SK-N-SH (cell line): ENCODE results near the gene BAIAP2. TPM values are rescaled to one million over a fixed set of nuclear protein-coding genes. Genes with fewer than 3 reads are reported as not detected.
A peak's percentile ranks its signal among the peaks of the same experiment; 100 is the strongest.

ENCODE experiments used
- CTCF ChIA-PET: fragments of 300-600, 350-600 bp; formaldehyde crosslinking; extraction: SDS; loops from one replicate; lab custom pipeline; 2021; lab: Yijun Ruan, JAX
- POLR2A ChIA-PET: fragments of 350-600 bp; sonication (Branson Sonifier 250); formaldehyde crosslinking; extraction: SDS; loops from one replicate; lab custom pipeline; 2020; ENCODE audit warnings: antibody characterized with exemption, inconsistent platforms; lab: Yijun Ruan, JAX
- DNase-seq: peaks from one replicate; pipeline ENCODE4 v3.0.0; 2012
- H2AFZ ChIP-seq: fragments of 200-600 bp; sonication (generic); 2 replicates; pipeline ENCODE4 v1.8.1; 2016; ENCODE audit warnings: antibody characterized with exemption, mild to moderate bottlenecking, low read depth
- H3F3A ChIP-seq: fragments of 200-600 bp; sonication (generic); replicated peaks from 2 replicates; pipeline ENCODE3; 2016; ENCODE audit warnings: antibody characterized with exemption, mild to moderate bottlenecking; ENCODE audit not compliant: insufficient read depth
- H3K27ac ChIP-seq, 2 experiments: fragments of 200-500 bp in 1 of 2; fragments of 200-600 bp in 1 of 2; sonication (Bioruptor generic) in 1 of 2; sonication (generic), shearing (Covaris generic) in 1 of 2; 2 replicates each; pipeline versions ENCODE4 v1.5.1 to v1.6.1; 2014 to 2016; ENCODE audit warnings: low read depth in 2 of 2, inconsistent platforms in 1 of 2, low read length in 1 of 2, mild to moderate bottlenecking in 1 of 2, mixed read lengths in 1 of 2
- H3K27me3 ChIP-seq: fragments of 200-600 bp; sonication (generic), shearing (Covaris generic); 2 replicates; pipeline ENCODE4 v1.6.1; 2016; ENCODE audit warnings: mixed run types; ENCODE audit not compliant: insufficient read depth
- H3K36me3 ChIP-seq, 2 experiments: fragments of 200-500 bp in 1 of 2; fragments of 200-600 bp in 1 of 2; sonication (Bioruptor generic) in 1 of 2; sonication (generic) in 1 of 2; replicated peaks in 1 of 2; 2 replicates each; pipeline versions ENCODE3 to v1.5.1; 2014 to 2016; ENCODE audit warnings: low read length in 1 of 2, mild to moderate bottlenecking in 1 of 2; ENCODE audit not compliant: insufficient read depth in 2 of 2, control insufficient read depth in 1 of 2
- H3K4me1 ChIP-seq, 2 experiments: fragments of 200-500 bp in 1 of 2; fragments of 200-600 bp in 1 of 2; sonication (Bioruptor generic) in 1 of 2; sonication (generic), shearing (Covaris generic) in 1 of 2; 2 replicates each; pipeline versions ENCODE4 v1.5.1 to v1.6.1; 2014 to 2016; ENCODE audit warnings: low read depth in 1 of 2, low read length in 1 of 2, mixed run types in 1 of 2; ENCODE audit not compliant: insufficient read depth in 2 of 2, control insufficient read depth in 1 of 2
- H3K4me2 ChIP-seq: fragments of 200-600 bp; sonication (generic), shearing (Covaris generic); 2 replicates; pipeline ENCODE4 v1.6.1; 2017; ENCODE audit warnings: mixed run types
- H3K4me3 ChIP-seq, 2 experiments: fragments of 200-500 bp in 1 of 2; fragments of 200-600 bp in 1 of 2; sonication (Bioruptor generic) in 1 of 2; sonication (generic), shearing (Covaris generic) in 1 of 2; 2 replicates each; pipeline versions ENCODE4 v1.5.1 to v1.8.1; 2014 to 2016; ENCODE audit warnings: low read depth in 2 of 2, inconsistent platforms in 1 of 2, low read length in 1 of 2, mild to moderate bottlenecking in 1 of 2, mixed read lengths in 1 of 2, moderate library complexity in 1 of 2
- H3K79me2 ChIP-seq: fragments of 200-600 bp; sonication (generic); 2 replicates; pipeline ENCODE4 v1.8.1; 2017; ENCODE audit warnings: mild to moderate bottlenecking; ENCODE audit not compliant: insufficient read depth
- H3K9ac ChIP-seq: fragments of 200-600 bp; sonication (generic); 2 replicates; pipeline ENCODE4 v1.6.1; 2017; ENCODE audit warnings: mixed run types
- H3K9me2 ChIP-seq: fragments of 200-600 bp; sonication (generic); 2 replicates; pipeline ENCODE4 v1.6.1; 2017; ENCODE audit warnings: mixed run types
- H3K9me3 ChIP-seq: fragments of 200-600 bp; sonication (generic); 2 replicates; pipeline ENCODE4 v1.6.1; 2017; ENCODE audit warnings: mixed run types, mild to moderate bottlenecking, moderate library complexity
- H4K20me1 ChIP-seq: fragments of 200-600 bp; sonication (generic); 2 replicates; pipeline ENCODE4 v1.6.1; 2017; ENCODE audit warnings: mild to moderate bottlenecking, mixed run types; ENCODE audit not compliant: insufficient read depth
- CTCF ChIP-seq: fragments of 200-600 bp; sonication (generic); IDR thresholded peaks from 2 replicates; pipeline ENCODE4 v1.6.1; 2017; ENCODE audit warnings: antibody characterized with exemption, mild to moderate bottlenecking, moderate library complexity
- ELF1 ChIP-seq: IDR thresholded peaks from 2 replicates; pipeline ENCODE4 v1.4.0; 2012
- EZH2phosphoT487 ChIP-seq: fragments of 200-600 bp; sonication (generic); IDR thresholded peaks from 2 replicates; pipeline ENCODE4 v1.6.1; 2017; ENCODE audit warnings: low read depth, mixed run types, mild to moderate bottlenecking, antibody characterized with exemption, moderate library complexity, borderline replicate concordance
- FOXJ3 ChIP-seq: sonication (generic); formaldehyde crosslinking; IDR thresholded peaks from 2 replicates; pipeline ENCODE4 v1.5.1; 2020; ENCODE audit warnings: mild to moderate bottlenecking, missing genetic modification reagents
- GATA2 ChIP-seq: sonication (generic); formaldehyde crosslinking; IDR thresholded peaks from 2 replicates; pipeline ENCODE4 v1.5.0; 2020; ENCODE audit warnings: mild to moderate bottlenecking, missing genetic modification reagents
- JUND ChIP-seq: IDR thresholded peaks from 2 replicates; pipeline ENCODE4 v1.4.0; 2012
- MEF2A ChIP-seq: IDR thresholded peaks from 2 replicates; pipeline ENCODE4 v1.4.0; 2012; ENCODE audit warnings: low read depth, borderline replicate concordance
- NFIC ChIP-seq: IDR thresholded peaks from 2 replicates; pipeline ENCODE4 v1.4.0; 2012; ENCODE audit warnings: borderline replicate concordance
- NRF1 ChIP-seq: IDR thresholded peaks from 2 replicates; pipeline ENCODE4 v1.6.1; 2012; ENCODE audit warnings: low read depth, mild to moderate bottlenecking, low read length
- RAD21 ChIP-seq: IDR thresholded peaks from 2 replicates; pipeline ENCODE4 v1.6.1; 2012; ENCODE audit warnings: mild to moderate bottlenecking, low read length
- RCOR1 ChIP-seq: fragments of 150-350 bp; IDR thresholded peaks from 2 replicates; pipeline ENCODE4 v1.6.1; 2017; ENCODE audit warnings: antibody characterized with exemption, low read length
- TCF12 ChIP-seq: IDR thresholded peaks from 2 replicates; pipeline ENCODE4 v1.4.0; 2012
- YY1 ChIP-seq: IDR thresholded peaks from 2 replicates; pipeline ENCODE4 v1.4.0; 2012; ENCODE audit warnings: low read depth, mild to moderate bottlenecking
- WGBS: methylation state at CpG from one replicate; pipeline ENCODE4 v1.1.6; 2017; ENCODE audit warnings: low lambda C conversion rate; 5-methylcytosine and 5-hydroxymethylcytosine counted together
- polyA plus RNA-seq, 3 experiments: library from polyadenylated mRNA; depleted of rRNA; stranded (reverse); fragments of >200 nt; gene quantifications; 2 replicates each; pipeline ENCODE4 v1.2.3, GENCODE V29; 2012
- TF ChIP-seq, protein P1 (sequence below): IDR thresholded peaks from 2 replicates; pipeline ENCODE4; 2012
- TF ChIP-seq, protein P2 (sequence below): IDR thresholded peaks from 2 replicates; pipeline ENCODE4 v1.6.1; 2012; ENCODE audit warnings: mild to moderate bottlenecking, low read depth, low read length, moderate library complexity

Gene BAIAP2
- polyA plus RNA-seq, 1 of the 3 experiments (the other 2 are of a cell fraction), result 19.8 TPM

DNA sequence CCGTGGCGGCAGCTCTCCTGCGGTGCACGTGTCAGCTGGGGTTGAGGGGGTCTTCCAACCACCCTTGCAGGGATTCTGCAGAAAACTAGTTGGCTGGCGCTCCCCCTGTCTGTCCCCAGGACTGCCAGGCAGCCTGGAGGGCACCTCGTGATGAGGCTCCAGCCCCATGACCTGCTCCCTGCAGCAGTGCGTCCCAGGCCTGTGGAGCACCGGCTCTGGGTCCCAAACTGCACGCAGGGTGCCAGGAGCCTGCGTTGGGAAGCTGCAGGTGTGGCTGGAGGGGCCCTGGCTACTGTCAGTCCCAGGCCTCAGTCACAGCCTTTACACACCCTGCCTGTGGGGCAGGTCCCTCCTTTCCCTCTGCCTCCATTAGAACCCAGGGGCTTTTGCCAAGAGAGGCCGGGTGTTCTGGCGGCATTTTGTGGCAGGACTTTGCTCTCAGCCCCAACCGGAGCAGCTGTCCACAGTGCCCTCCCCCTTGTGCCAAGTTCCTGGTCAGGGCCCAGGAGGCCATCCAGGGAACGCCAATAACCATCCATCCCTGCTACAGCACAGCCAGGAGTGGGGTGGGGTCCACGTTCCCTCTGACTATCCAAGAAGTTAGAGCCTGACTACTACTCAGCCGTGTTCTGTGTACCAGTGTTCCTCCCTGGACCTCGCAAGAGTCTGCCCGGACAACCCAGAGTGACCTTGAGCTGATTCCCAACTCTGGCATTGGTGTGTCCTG is 34.2 kb upstream of the BAIAP2 start:
- WGBS, result 86% methylated on average over 11 of the region's 18 CpGs
- no peak for TF ChIP-seq RCOR1
- no peak for TF ChIP-seq JUND
- TF ChIP-seq ELF1, result no peak

GRCh38 chr17:81002013-81002384 is 33.0 kb upstream of the BAIAP2 start:
- Histone ChIP-seq H4K20me1 (peaks cover 24% of the 10 kb centered on the region), H3K79me2 (no peaks in the 10 kb centered on the region), H3K4me2 (0 out of 2 replicates have a peak overlapping the region, but pooled peaks have one; percentile 1), H3K9me2 (no peaks in the 10 kb centered on the region), H3K4me3 (no peak overlapping the region), H3K27ac (no peak overlapping the region), H3K9me3 (no peaks in the 10 kb centered on the region), H3K36me3 (peaks cover 1 to 32% of the 10 kb centered on the region in 2 experiments), H3K27me3 (peaks cover 44% of the 10 kb centered on the region), H3K9ac (no peak overlapping the region), H2AFZ (no peak overlapping the region), H3K4me1 (peaks cover 5 to 14% of the 10 kb centered on the region in 2 experiments; a peak in 1 of 4 replicates), H3F3A (peaks cover 23% of the 10 kb centered on the region)
- ChIA-PET POLR2A (no interaction called here), CTCF (interaction anchor here (0.9 to 5.7 kb wide), 8 partner anchors 8 to 426 kb away, joined by 3 to 45 read pairs (median 6); no protein-coding TSS in a partner anchor)
- TF ChIP-seq JUND (no peak), MEF2A (no peak), TCF12 (no peak), NFIC (no peak), YY1 (no peak), CTCF (no peak), RAD21 (no peak), GATA2 (CRISPR knock-in tag) (no peak), FOXJ3 (CRISPR knock-in tag) (no peak), NRF1 (no peak), EZH2phosphoT487 (no peak)
- TF ChIP-seq, protein P1, sequence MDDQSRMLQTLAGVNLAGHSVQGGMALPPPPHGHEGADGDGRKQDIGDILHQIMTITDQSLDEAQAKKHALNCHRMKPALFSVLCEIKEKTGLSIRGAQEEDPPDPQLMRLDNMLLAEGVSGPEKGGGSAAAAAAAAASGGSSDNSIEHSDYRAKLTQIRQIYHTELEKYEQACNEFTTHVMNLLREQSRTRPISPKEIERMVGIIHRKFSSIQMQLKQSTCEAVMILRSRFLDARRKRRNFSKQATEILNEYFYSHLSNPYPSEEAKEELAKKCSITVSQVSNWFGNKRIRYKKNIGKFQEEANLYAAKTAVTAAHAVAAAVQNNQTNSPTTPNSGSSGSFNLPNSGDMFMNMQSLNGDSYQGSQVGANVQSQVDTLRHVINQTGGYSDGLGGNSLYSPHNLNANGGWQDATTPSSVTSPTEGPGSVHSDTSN, result no peak
- TF ChIP-seq, protein P2, sequence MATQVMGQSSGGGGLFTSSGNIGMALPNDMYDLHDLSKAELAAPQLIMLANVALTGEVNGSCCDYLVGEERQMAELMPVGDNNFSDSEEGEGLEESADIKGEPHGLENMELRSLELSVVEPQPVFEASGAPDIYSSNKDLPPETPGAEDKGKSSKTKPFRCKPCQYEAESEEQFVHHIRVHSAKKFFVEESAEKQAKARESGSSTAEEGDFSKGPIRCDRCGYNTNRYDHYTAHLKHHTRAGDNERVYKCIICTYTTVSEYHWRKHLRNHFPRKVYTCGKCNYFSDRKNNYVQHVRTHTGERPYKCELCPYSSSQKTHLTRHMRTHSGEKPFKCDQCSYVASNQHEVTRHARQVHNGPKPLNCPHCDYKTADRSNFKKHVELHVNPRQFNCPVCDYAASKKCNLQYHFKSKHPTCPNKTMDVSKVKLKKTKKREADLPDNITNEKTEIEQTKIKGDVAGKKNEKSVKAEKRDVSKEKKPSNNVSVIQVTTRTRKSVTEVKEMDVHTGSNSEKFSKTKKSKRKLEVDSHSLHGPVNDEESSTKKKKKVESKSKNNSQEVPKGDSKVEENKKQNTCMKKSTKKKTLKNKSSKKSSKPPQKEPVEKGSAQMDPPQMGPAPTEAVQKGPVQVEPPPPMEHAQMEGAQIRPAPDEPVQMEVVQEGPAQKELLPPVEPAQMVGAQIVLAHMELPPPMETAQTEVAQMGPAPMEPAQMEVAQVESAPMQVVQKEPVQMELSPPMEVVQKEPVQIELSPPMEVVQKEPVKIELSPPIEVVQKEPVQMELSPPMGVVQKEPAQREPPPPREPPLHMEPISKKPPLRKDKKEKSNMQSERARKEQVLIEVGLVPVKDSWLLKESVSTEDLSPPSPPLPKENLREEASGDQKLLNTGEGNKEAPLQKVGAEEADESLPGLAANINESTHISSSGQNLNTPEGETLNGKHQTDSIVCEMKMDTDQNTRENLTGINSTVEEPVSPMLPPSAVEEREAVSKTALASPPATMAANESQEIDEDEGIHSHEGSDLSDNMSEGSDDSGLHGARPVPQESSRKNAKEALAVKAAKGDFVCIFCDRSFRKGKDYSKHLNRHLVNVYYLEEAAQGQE, result no peak
- DNase-seq, result no peak
- WGBS, result 47% methylated on average over 10 of the region's 10 CpGs

More for the DNA sequence above, 34.2 kb upstream of the BAIAP2 start:
- H2AFZ ChIP-seq, result no peak overlapping the region
- H3K9me3 ChIP-seq, result no peaks in the 10 kb centered on the region
- peaks cover 5 to 14% of the 10 kb centered on the region in 2 experiments; a peak in 1 of 4 replicates for H3K4me1 ChIP-seq
- H3K27me3 ChIP-seq, result peaks cover 32% of the 10 kb centered on the region
- H3K4me3 ChIP-seq, result no peak overlapping the region
- H3K36me3 ChIP-seq, result peaks cover 11 to 41% of the 10 kb centered on the region in 2 experiments
- ChIA-PET CTCF (interaction anchor here (0.6 to 5.7 kb wide), 6 partner anchors 12 to 525 kb away, joined by 3 to 45 read pairs (median 12); no protein-coding TSS in a partner anchor), POLR2A (no interaction called here)
- peak; percentile 41 for DNase-seq
- no peak overlapping the region for H3K9ac ChIP-seq
- H3K4me2 ChIP-seq, result no peak overlapping the region
- H3F3A ChIP-seq, result peaks cover 16% of the 10 kb centered on the region
- peaks cover 24% of the 10 kb centered on the region for H4K20me1 ChIP-seq
- no peaks in the 10 kb centered on the region for H3K79me2 ChIP-seq
- no peaks in the 10 kb centered on the region for H3K9me2 ChIP-seq
- H3K27ac ChIP-seq, result no peak overlapping the region
